GM13976 (cell line): ENCODE results near the gene PROM1.

Experiments
- DNase-seq: peaks from one replicate; pipeline ENCODE4 v3.0.0; 2012; ENCODE audit warnings: low spot score
- CTCF ChIP-seq: IDR thresholded peaks from 2 replicates; pipeline ENCODE4 v1.5.1; 2012; ENCODE audit warnings: borderline replicate concordance, mild to moderate bottlenecking; ENCODE audit not compliant: insufficient read depth; ENCODE audit errors: extremely low read depth, missing control alignments, control extremely low read depth
- in situ Hi-C: fragments of 300-500 bp; cut with MboI; formaldehyde crosslinking; loops from one replicate; pipeline ENCODE4 v1.12.0; 2022; ENCODE audit warnings: low sequenced_read_pairs, mixed read lengths, inconsistent platforms; ENCODE audit not compliant: unreplicated experiment

PROM1 gene

GRCh38 chr4:15953625-15954024 lies 130.2 kb downstream of the PROM1 start:
- TF ChIP-seq CTCF: no peak
- no peak for DNase-seq
- in situ Hi-C loops: no loop called here

GRCh38 chr4:15951781-15952180 lies 132.0 kb downstream of the PROM1 start:
- no peak for TF ChIP-seq CTCF
- no peak for DNase-seq
- in situ Hi-C loops: no loop called here

GRCh38 chr4:15948826-15949225 lies 135.0 kb downstream of the PROM1 start:
- TF ChIP-seq CTCF: no peak
- no peak for DNase-seq
- in situ Hi-C loops: loop anchor here (10.0 kb wide), 1 partner anchor 64 kb away; no protein-coding TSS in a partner anchor

GRCh38 chr4:15947684-15948083 lies 136.1 kb downstream of the PROM1 start:
- in situ Hi-C loops: loop anchor here (10.0 kb wide), 1 partner anchor 63 kb away; no protein-coding TSS in a partner anchor
- TF ChIP-seq CTCF: no peak
- DNase-seq: no peak

GRCh38 chr4:15945516-15945915 lies 138.3 kb downstream of the PROM1 start:
- in situ Hi-C loops: loop anchor here (10.0 kb wide), 1 partner anchor 61 kb away; no protein-coding TSS in a partner anchor
- no peak for DNase-seq
- no peak for TF ChIP-seq CTCF

GRCh38 chr4:15944895-15945294 lies 138.9 kb downstream of the PROM1 start:
- TF ChIP-seq CTCF: no peak
- no peak for DNase-seq
- in situ Hi-C loops: loop anchor here (10.0 kb wide), 1 partner anchor 60 kb away; no protein-coding TSS in a partner anchor
